Adipocyte (in vitro differentiated cells): ENCODE data around the gene ELP6.
"Not testable (repeated sequence)": the region's sequence is repeated elsewhere in the genome, so short reads cannot be mapped to it uniquely, and the experiment has no call there.

ENCODE experiments used
- DNase-seq: peaks from one replicate; pipeline ENCODE4 v3.0.0-alpha.2; 2015; ENCODE audit warnings: low read depth
- H3K27me3 ChIP-seq: replicated peaks from 2 replicates; pipeline ENCODE4 v1.7.0; 2013; ENCODE audit warnings: mild to moderate bottlenecking, low read length, moderate library complexity; ENCODE audit not compliant: control insufficient read depth, insufficient read depth
- H3K36me3 ChIP-seq: 2 replicates; pipeline ENCODE4 v1.7.0; 2013; ENCODE audit warnings: low read length, mild to moderate bottlenecking, moderate library complexity; ENCODE audit not compliant: control insufficient read depth, insufficient read depth, severe bottlenecking
- H3K4me1 ChIP-seq: 2 replicates; pipeline ENCODE4 v1.7.0; 2013; ENCODE audit warnings: mild to moderate bottlenecking, low read length, moderate library complexity; ENCODE audit not compliant: control insufficient read depth, insufficient read depth
- H3K4me3 ChIP-seq: 2 replicates; pipeline ENCODE4 v1.7.0; 2013; ENCODE audit warnings: mild to moderate bottlenecking, low read length, moderate library complexity
- H3K9ac ChIP-seq: 2 replicates; pipeline ENCODE4 v1.7.0; 2013; ENCODE audit warnings: mild to moderate bottlenecking, low read length, moderate library complexity
- H3K9me3 ChIP-seq: 2 replicates; pipeline ENCODE4 v1.7.0; 2013; ENCODE audit warnings: mild to moderate bottlenecking, low read length, moderate library complexity; ENCODE audit not compliant: control insufficient read depth

The ELP6 gene

DNA sequence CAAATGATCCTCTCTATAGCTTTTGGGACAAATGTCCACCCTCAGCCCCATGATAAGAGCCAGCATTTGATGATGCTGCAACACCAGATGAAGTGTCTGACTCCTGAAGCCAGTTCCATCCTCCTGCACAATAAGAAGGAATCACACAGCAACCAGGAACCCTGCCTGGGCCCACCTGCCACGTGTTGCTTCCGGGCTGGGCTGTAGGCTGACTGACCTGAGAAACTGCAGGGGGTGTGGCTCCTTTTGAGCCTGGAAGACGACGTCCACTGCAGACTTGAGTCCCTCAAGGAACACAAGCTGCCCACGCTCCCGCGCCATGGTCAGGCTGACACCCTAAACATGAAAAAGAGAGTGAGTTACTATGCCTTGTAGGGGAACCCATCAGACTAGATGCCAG lies 9.4 kb downstream of the ELP6 start:
- peaks cover 50% of the 10 kb centered on the region for H3K36me3 ChIP-seq
- no peak overlapping the region for H3K9ac ChIP-seq
- no peak overlapping the region for H3K4me3 ChIP-seq

DNA sequence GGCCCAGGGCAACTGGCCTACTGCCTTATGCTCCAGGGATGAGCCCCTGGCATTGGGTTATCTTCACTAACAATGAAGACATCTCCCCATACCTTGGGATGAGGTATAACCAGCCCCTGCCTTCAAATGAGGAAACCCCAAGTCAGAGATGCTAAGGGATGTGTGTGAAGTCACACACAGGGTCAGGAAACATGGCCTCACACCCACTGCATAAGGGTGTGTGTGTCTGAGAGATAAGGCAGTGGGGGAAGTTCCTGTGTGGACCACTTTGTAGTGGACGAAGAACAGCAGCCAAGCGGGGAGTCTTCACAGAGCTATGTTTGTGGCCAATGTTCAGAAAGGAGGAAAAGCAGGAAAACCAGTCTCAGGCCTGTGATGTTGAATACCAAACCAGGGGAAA lies 10.5 kb downstream of the ELP6 start:
- Histone ChIP-seq H3K4me1 (no peaks in the 10 kb centered on the region), H3K4me3 (no peak overlapping the region), H3K9me3 (no peaks in the 10 kb centered on the region), H3K9ac (no peak overlapping the region), H3K27me3 (no peaks in the 10 kb centered on the region), H3K36me3 (peaks cover 58% of the 10 kb centered on the region)
- no peak for DNase-seq

More for the DNA sequence above, 9.4 kb downstream of the ELP6 start:
- no peak for DNase-seq
- Histone ChIP-seq H3K9me3 (no peaks in the 10 kb centered on the region), H3K4me1 (no peaks in the 10 kb centered on the region), H3K27me3 (no peaks in the 10 kb centered on the region)

DNA sequence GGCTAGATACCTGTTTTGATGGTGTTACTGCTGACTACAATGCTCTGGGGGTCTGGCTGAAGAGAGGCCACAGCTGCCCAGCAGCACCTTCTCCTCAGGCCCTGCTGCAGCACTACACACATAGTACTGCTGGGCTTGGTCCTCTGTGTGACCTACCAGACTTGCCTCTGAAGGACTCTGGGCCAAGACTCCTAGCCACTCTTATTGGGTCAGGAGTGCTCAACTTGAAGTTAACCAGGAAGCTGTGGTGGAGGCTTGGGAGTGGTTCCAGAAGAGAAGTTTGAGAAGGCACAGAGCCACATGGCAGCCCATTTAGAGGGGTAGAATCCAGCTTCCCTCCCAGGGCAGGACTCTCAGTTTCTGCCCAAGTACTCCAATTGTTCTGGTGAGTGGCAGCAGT lies 16.6 kb downstream of the ELP6 start:
- no peaks in the 10 kb centered on the region for H3K4me1 ChIP-seq
- no peak overlapping the region for H3K4me3 ChIP-seq

DNA sequence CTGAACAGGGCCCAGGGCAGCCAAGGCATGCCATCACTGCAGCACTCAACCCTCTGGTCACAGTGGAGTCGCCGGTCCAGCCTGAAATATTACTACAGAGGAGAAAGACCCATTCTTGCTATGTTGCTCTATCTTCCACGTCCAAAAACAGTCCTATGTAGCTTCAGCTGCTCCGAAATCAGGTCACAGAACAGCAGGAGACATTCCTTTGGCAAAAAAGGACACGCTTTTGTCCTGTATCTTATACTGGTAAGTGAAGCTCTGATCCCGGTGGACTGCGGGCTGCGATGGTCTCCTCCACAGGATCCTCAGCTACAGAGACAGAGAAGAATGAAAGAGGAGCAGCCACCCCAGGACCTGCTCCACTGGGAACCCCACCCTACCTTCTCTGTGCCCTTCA lies 17.6 kb downstream of the ELP6 start:
- no peak for DNase-seq
- Histone ChIP-seq H3K36me3 (peaks cover 46% of the 10 kb centered on the region), H3K4me3 (no peak overlapping the region), H3K27me3 (no peaks in the 10 kb centered on the region), H3K4me1 (no peaks in the 10 kb centered on the region), H3K9me3 (no peaks in the 10 kb centered on the region), H3K9ac (no peak overlapping the region)

More for the DNA sequence above, 16.6 kb downstream of the ELP6 start:
- H3K27me3 ChIP-seq: no peaks in the 10 kb centered on the region
- peaks cover 56% of the 10 kb centered on the region for H3K36me3 ChIP-seq
- DNase-seq: no peak
- no peaks in the 10 kb centered on the region for H3K9me3 ChIP-seq
- H3K9ac ChIP-seq: no peak overlapping the region

DNA sequence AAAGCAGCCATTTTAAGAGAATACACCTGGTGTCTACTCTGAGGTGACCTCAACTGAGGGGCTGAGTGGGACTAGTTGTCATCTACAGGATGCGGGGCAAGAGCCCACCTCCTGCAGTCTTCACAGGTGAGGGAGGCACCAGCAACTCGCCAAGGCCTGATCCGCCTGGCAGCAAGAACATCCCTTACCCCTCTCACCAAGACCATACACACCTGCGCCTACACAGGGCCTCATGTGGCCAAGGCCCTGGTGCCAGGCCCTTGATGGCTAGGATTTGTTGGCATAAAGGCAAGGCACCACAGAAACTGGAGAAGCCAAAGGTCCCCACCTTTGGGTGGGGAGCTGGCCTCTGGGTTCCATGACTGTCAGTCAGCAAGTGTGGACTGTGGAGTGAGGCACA lies 18.4 kb downstream of the ELP6 start:
- DNase-seq: no peak
- Histone ChIP-seq H3K9ac (no peak overlapping the region), H3K27me3 (no peaks in the 10 kb centered on the region), H3K9me3 (no peaks in the 10 kb centered on the region), H3K4me3 (no peak overlapping the region), H3K36me3 (peaks cover 38% of the 10 kb centered on the region), H3K4me1 (no peaks in the 10 kb centered on the region)

DNA sequence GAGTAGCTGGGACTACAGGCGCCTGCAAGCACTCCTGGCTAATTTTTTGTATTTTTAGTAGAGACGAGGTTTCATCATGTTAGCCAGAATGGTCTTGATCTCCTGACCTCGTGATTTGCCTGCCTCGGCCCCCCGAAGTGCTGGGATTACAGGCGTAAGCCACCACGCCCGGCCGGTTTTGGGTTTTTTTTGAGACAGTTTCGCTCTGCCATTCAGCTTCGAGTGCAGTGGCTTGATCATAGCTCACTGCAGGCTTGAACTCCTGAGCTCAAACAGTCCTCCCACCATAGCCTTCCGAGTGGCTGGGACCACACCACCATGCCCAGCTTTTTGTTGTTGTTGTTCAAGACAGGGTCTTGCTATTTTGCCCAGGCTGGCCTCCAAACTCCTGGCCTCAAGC lies 21.7 kb downstream of the ELP6 start:
- no peaks in the 10 kb centered on the region for H3K27me3 ChIP-seq
- H3K4me1 ChIP-seq: no peaks in the 10 kb centered on the region
- peaks cover 17% of the 10 kb centered on the region for H3K36me3 ChIP-seq
- no peak for DNase-seq
- no peak overlapping the region for H3K9ac ChIP-seq
- no peaks in the 10 kb centered on the region for H3K9me3 ChIP-seq
- no peak overlapping the region for H3K4me3 ChIP-seq

DNA sequence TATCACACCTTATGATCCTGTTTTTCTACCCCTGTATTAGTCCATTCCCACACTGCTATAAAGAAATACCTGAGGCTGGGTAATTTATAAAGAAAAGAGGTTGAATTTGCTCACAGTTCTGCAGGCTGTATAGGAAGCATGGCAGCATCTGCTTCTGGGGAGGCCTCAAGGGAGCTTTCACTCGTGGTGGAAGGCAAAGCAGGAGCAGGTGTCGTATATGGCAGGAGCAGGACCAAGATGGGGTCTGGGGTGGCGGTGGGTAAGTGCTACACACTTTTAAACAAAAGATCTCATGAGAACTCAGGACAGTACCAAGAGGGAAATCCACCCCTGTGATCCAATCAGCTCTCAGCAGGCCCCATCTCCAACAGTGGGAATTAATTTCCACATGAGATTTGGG lies 22.3 kb downstream of the ELP6 start:
- H3K36me3 ChIP-seq: peaks cover 13% of the 10 kb centered on the region
- H3K4me3 ChIP-seq: no peak overlapping the region
- no peaks in the 10 kb centered on the region for H3K27me3 ChIP-seq
- H3K9me3 ChIP-seq: no peaks in the 10 kb centered on the region
- no peak for DNase-seq
- no peaks in the 10 kb centered on the region for H3K4me1 ChIP-seq
- no peak overlapping the region for H3K9ac ChIP-seq

DNA sequence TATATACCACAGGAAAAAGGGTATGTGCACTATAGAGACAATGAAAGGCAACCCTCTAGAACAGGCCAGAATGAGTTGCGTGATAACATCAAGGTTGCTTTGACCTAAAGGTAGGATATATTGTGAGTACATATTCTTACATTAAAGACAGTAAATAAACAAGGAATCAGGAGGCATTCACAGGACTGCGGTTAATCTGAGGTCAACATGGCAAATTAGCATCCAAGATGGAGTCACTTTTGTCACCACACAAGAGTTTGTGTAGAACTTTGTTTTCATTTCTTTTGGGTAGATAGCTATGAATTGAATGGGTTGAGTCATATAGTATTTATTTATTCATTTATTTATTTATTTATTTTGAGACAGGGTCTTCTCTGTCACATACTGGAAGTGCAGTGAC lies 26.2 kb downstream of the ELP6 start:
- H3K36me3 ChIP-seq: no peaks in the 10 kb centered on the region

DNA sequence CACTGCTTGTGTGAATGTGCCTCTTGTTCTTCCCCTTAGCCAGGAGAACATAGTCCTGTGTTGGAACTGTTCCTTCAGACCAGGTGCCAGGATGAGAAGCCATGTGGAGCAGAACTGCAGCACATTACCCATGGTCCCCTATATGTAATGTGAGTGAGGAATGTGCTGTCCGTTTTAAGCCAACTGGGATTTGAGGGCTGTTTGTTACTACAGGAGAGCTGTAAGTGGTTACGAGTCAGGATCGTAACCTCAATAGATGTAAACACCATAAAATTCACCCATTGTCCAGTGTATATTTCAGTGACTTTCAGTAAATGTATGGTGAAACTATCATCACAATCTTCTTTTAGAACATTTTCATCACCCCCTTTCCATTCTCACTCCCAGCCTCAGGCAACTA lies 27.7 kb downstream of the ELP6 start:
- Histone ChIP-seq H3K9me3 (no peaks in the 10 kb centered on the region), H3K36me3 (no peaks in the 10 kb centered on the region), H3K4me1 (no peaks in the 10 kb centered on the region), H3K9ac (no peak overlapping the region), H3K4me3 (no peak overlapping the region), H3K27me3 (no peaks in the 10 kb centered on the region)
- DNase-seq: no peak

More for the DNA sequence above, 26.2 kb downstream of the ELP6 start:
- Histone ChIP-seq H3K27me3 (no peaks in the 10 kb centered on the region), H3K9ac (no peak overlapping the region), H3K4me1 (no peaks in the 10 kb centered on the region), H3K4me3 (no peak overlapping the region), H3K9me3 (no peaks in the 10 kb centered on the region)
- no peak for DNase-seq

DNA sequence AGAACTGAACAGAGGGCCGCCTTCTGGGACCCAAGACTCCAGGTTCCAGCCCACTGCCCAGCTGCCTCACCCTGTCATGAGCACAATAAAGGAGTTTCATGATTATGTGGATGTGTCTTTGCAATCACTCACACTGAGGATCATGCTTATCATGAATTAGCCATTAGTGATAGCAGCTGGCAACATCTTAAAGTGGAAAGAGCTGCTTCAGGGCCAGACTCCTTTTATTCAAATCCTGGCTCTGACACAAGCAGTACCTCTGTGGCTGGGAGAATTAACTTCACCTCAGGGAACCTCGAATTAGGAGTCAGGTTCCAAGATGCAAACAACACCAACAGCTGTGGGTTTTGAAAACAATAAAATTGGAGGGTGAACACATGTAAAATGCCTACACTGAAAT lies 31.1 kb downstream of the ELP6 start:
- Histone ChIP-seq H3K4me1 (no peaks in the 10 kb centered on the region), H3K27me3 (no peaks in the 10 kb centered on the region), H3K9ac (no peak overlapping the region), H3K4me3 (no peak overlapping the region), H3K9me3 (no peaks in the 10 kb centered on the region), H3K36me3 (no peaks in the 10 kb centered on the region)
- no peak for DNase-seq

DNA sequence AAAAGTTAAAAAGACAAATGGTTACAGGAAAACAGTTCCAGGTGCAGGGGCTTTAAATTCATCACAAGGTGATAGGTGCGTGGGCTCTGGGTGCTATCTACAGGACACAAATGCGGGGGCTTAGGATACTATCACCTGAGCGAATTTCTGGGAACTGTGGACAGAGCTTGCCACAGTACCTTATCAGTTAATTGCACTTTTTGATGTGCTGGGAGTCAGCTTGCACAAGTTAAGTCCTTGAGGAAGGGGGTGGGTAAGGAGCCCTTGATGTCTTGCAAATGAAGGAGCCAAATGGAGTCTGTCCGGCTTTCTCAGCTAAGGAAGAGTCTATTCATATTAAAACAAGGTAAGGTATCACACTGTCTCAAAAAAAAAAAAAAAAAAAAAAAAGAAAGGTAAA lies 31.7 kb downstream of the ELP6 start:
- H3K27me3 ChIP-seq, DNase-seq, H3K4me1 ChIP-seq, H3K4me3 ChIP-seq, H3K9ac ChIP-seq, H3K36me3 ChIP-seq, H3K9me3 ChIP-seq: not testable (repeated sequence)

DNA sequence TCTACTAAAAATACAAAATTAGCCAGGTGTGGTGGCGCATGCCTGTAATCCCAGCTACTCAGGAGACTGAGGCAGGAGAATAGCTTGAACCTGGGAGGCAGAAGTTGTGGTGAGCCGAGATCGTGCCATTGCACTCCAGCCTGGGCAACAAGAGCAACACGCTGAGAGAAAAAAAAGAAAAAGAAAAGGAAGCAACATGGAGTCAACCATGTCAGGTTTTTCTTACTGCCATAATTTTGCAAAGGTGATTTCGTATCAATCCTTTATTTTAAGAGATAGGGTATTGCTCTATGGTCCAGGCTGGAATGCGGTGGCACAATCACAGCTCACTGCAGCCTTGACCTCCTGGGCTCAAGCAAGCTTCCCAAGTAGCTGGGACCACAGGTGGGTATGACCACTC lies 33.2 kb downstream of the ELP6 start:
- not testable (repeated sequence) for DNase-seq, H3K9me3 ChIP-seq, H3K9ac ChIP-seq, H3K36me3 ChIP-seq, H3K4me3 ChIP-seq, H3K4me1 ChIP-seq, H3K27me3 ChIP-seq
